ENCODE results near the gene PTPRN2. TPM values are rescaled to one million over a fixed set of nuclear protein-coding genes. Genes with fewer than 3 reads are reported as not detected.

The PTPRN2 gene
- polyA plus RNA-seq, 1 of the 3 experiments (the other 2 are of a cell fraction): 4.0 TPM

- no peak overlapping the region for H3K4me3 ChIP-seq (ENCODE audit: low read depth in 2 of 2, low read length in 1 of 2)
- H3K27ac ChIP-seq (ENCODE audit: low read depth in 2 of 2, low read length in 1 of 2): no peak overlapping the region
- no peak for DNase-seq
- peaks cover 0 to 5% of the 10 kb centered on the region in 2 experiments; a peak in 1 of 4 replicates for H3K4me1 ChIP-seq (ENCODE audit: control insufficient read depth in 1 of 2, insufficient read depth in 2 of 2, low read depth in 1 of 2, low read length in 1 of 2)
- H3K9me2 ChIP-seq: no peaks in the 10 kb centered on the region
- TF ChIP-seq EZH2phosphoT487 (IDR thresholded peaks at IDR 0.05; ENCODE audit: borderline replicate concordance, low read depth): no peak
- TF ChIP-seq, protein P1, sequence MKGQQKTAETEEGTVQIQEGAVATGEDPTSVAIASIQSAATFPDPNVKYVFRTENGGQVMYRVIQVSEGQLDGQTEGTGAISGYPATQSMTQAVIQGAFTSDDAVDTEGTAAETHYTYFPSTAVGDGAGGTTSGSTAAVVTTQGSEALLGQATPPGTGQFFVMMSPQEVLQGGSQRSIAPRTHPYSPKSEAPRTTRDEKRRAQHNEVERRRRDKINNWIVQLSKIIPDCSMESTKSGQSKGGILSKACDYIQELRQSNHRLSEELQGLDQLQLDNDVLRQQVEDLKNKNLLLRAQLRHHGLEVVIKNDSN (IDR thresholded peaks at IDR 0.05; ENCODE audit: borderline replicate concordance, low read depth): no peak
- TF ChIP-seq PBX3 (IDR thresholded peaks at IDR 0.05): no peak
- TF ChIP-seq IRF3 (IDR thresholded peaks at IDR 0.05; ENCODE audit: low read depth, low read length): no peak
- H3K9me3 ChIP-seq: peaks cover 7% of the 10 kb centered on the region; the same call in 1 of the 2 replicates
- H3K27me3 ChIP-seq (ENCODE audit: insufficient read depth): no peaks in the 10 kb centered on the region
- 54% methylated on average over 4 of the region's 4 CpGs for WGBS (ENCODE audit: low lambda C conversion rate)
- H3F3A ChIP-seq (replicated peaks; ENCODE audit: insufficient read depth): peaks cover 8% of the 10 kb centered on the region
- CTCF ChIA-PET: no interaction called here
- no peak overlapping the region for H3K9ac ChIP-seq
- H3K79me2 ChIP-seq (ENCODE audit: insufficient read depth): no peaks in the 10 kb centered on the region
- no peaks in the 10 kb centered on the region for H4K20me1 ChIP-seq (ENCODE audit: insufficient read depth)
- H3K36me3 ChIP-seq (replicated peaks in 1 of 2; ENCODE audit: control insufficient read depth in 1 of 2, insufficient read depth in 2 of 2, low read length in 1 of 2): no peaks in the 10 kb centered on the region
- POLR2A ChIA-PET: no interaction called here
- no peak overlapping the region for H3K4me2 ChIP-seq
- H2AFZ ChIP-seq (ENCODE audit: low read depth): no peak overlapping the region
Measured at GRCh38 chr7:158244430-158244829, 343.2 kb downstream of the PTPRN2 start.

- 24% methylated on average over 7 of the region's 7 CpGs for WGBS (ENCODE audit: low lambda C conversion rate)
- no peaks in the 10 kb centered on the region for H3K9me2 ChIP-seq
- H4K20me1 ChIP-seq (ENCODE audit: insufficient read depth): no peaks in the 10 kb centered on the region
- H2AFZ ChIP-seq (ENCODE audit: low read depth): no peak overlapping the region
- peaks cover 0 to 6% of the 10 kb centered on the region in 2 experiments; a peak in 1 of 4 replicates for H3K4me1 ChIP-seq (ENCODE audit: control insufficient read depth in 1 of 2, insufficient read depth in 2 of 2, low read depth in 1 of 2, low read length in 1 of 2)
- no peak overlapping the region for H3K4me3 ChIP-seq (ENCODE audit: low read depth in 2 of 2, low read length in 1 of 2)
- H3F3A ChIP-seq (replicated peaks; ENCODE audit: insufficient read depth): no peaks in the 10 kb centered on the region
- no peak overlapping the region for H3K4me2 ChIP-seq
- CTCF ChIA-PET: interaction anchor here (0.7 to 1.2 kb wide), 3 partner anchors 13 to 166 kb away, joined by 3 to 5 read pairs (median 3); no protein-coding TSS in a partner anchor
- DNase-seq: no peak
- H3K27me3 ChIP-seq (ENCODE audit: insufficient read depth): no peaks in the 10 kb centered on the region
- H3K9me3 ChIP-seq: peaks cover 7% of the 10 kb centered on the region; the same call in 1 of the 2 replicates
- no peak overlapping the region for H3K9ac ChIP-seq
- H3K36me3 ChIP-seq (replicated peaks in 1 of 2; ENCODE audit: control insufficient read depth in 1 of 2, insufficient read depth in 2 of 2, low read length in 1 of 2): no peaks in the 10 kb centered on the region
- TF ChIP-seq RAD21 (IDR thresholded peaks at IDR 0.05; ENCODE audit: low read length) (no peak), FOXJ3 (CRISPR knock-in tag; IDR thresholded peaks at IDR 0.05) (no peak), TCF12 (IDR thresholded peaks at IDR 0.05) (no peak)
- POLR2A ChIA-PET: no interaction called here
- no peaks in the 10 kb centered on the region for H3K79me2 ChIP-seq (ENCODE audit: insufficient read depth)
- no peak overlapping the region for H3K27ac ChIP-seq (ENCODE audit: low read depth in 2 of 2, low read length in 1 of 2)
Measured at GRCh38 chr7:158241919-158242318, 345.7 kb downstream of the PTPRN2 start.

- H4K20me1 ChIP-seq (ENCODE audit: insufficient read depth): no peaks in the 10 kb centered on the region
- no peak overlapping the region for H3K9ac ChIP-seq
- H2AFZ ChIP-seq (ENCODE audit: low read depth): no peak overlapping the region
- H3K4me2 ChIP-seq: no peak overlapping the region
- no peaks in the 10 kb centered on the region for H3K79me2 ChIP-seq (ENCODE audit: insufficient read depth)
- H3K27me3 ChIP-seq (ENCODE audit: insufficient read depth): no peaks in the 10 kb centered on the region
- no peaks in the 10 kb centered on the region for H3F3A ChIP-seq (replicated peaks; ENCODE audit: insufficient read depth)
- CTCF ChIA-PET: interaction anchor here (0.7 to 1.1 kb wide), 4 partner anchors 15 to 127 kb away, joined by 3 read pairs; no protein-coding TSS in a partner anchor
- peaks cover 0 to 6% of the 10 kb centered on the region in 2 experiments; a peak in 1 of 4 replicates for H3K4me1 ChIP-seq (ENCODE audit: control insufficient read depth in 1 of 2, insufficient read depth in 2 of 2, low read depth in 1 of 2, low read length in 1 of 2)
- H3K4me3 ChIP-seq (ENCODE audit: low read depth in 2 of 2, low read length in 1 of 2): no peak overlapping the region
- H3K36me3 ChIP-seq (replicated peaks in 1 of 2; ENCODE audit: control insufficient read depth in 1 of 2, insufficient read depth in 2 of 2, low read length in 1 of 2): no peaks in the 10 kb centered on the region
- no peak for DNase-seq
- POLR2A ChIA-PET: no interaction called here
- no peak overlapping the region for H3K27ac ChIP-seq (ENCODE audit: low read depth in 2 of 2, low read length in 1 of 2)
- WGBS (ENCODE audit: low lambda C conversion rate): 19% methylated on average over 2 of the region's 3 CpGs
- peaks cover 7% of the 10 kb centered on the region; the same call in 1 of the 2 replicates for H3K9me3 ChIP-seq
- H3K9me2 ChIP-seq: no peaks in the 10 kb centered on the region
- TF ChIP-seq REST (IDR thresholded peaks at IDR 0.05; ENCODE audit: low read depth, low read length): no peak
- TF ChIP-seq PBX3 (IDR thresholded peaks at IDR 0.05): no peak
- no peak for TF ChIP-seq TEAD4 (IDR thresholded peaks at IDR 0.05; ENCODE audit: borderline replicate concordance, insufficient read depth)
- TF ChIP-seq SIN3A (IDR thresholded peaks at IDR 0.05; ENCODE audit: borderline replicate concordance, low read depth, low read length): no peak
- no peak for TF ChIP-seq NFIC (IDR thresholded peaks at IDR 0.05; ENCODE audit: borderline replicate concordance)
- no peak for TF ChIP-seq FOSL2 (IDR thresholded peaks at IDR 0.05; ENCODE audit: borderline replicate concordance, low read depth)
- no peak for TF ChIP-seq FOXM1 (IDR thresholded peaks at IDR 0.05; ENCODE audit: low read depth)
- TF ChIP-seq RXRA (IDR thresholded peaks at IDR 0.05; ENCODE audit: borderline replicate concordance, low read depth): no peak
Measured at GRCh38 chr7:158240801-158241200, 346.8 kb downstream of the PTPRN2 start.
